Heart left ventricle (tissue), 13 donors: Measurements from ENCODE around the gene C5orf15.
"Not testable (repeated sequence)": the region's sequence is repeated elsewhere in the genome, so short reads cannot be mapped to it uniquely, and the experiment has no call there.

ENCODE experiments used
- CTCF ChIP-seq, 12 donors: fragments of 200-600 bp; sonication (generic) in 4 of 12; IDR thresholded peaks; one replicate each; pipeline versions ENCODE4 v1.5.0 to v1.8.0; 2018 to 2022; ENCODE audit warnings: antibody characterized with exemption in 12 of 12, mild to moderate bottlenecking in 5 of 12
- POLR2A ChIP-seq, 2 donors: fragments of 450-650 bp; IDR thresholded peaks; one replicate each; pipeline ENCODE4 v1.6.1; 2017; ENCODE audit warnings: antibody characterized with exemption in 2 of 2, mild to moderate bottlenecking in 2 of 2, moderate library complexity in 2 of 2
- donor health status: ischemic (EF 13 %, LVEDD 7.1; RV severe dilation, severe dysfunction).
- donor health status: DM: no; HTN: yes; CAD: no.
- donor health status: DM: no; HTN: no; CAD: no.
- donor health status: ischemic (EF 25% LVEDD 6.9; RV normal size, moderate dysfunction).
- donor health status: ischemic (EF 25% LVEDD 5.7; RV mildly dilated, moderate dysfunction).
- donor health status: ischemic (EF 35%, LVEDD 5.7; RV mildly dilated, moderate dysfunction).
- donor health status: nonischemic (EF 11% LVEDD 7.7; RV severe dilation, severe dysfunction).
- donor health status: DM: yes; HTN: yes; CAD: no.
- donor health status: PGD.
- donor health status: ischemic (EF 29% LVEDD 5.4; RV normal size, mild dysfunction).
- donor health status: nonischemic (EF 23%, LVEDD 6.1; RV moderate dilation, normal function).

DNA sequence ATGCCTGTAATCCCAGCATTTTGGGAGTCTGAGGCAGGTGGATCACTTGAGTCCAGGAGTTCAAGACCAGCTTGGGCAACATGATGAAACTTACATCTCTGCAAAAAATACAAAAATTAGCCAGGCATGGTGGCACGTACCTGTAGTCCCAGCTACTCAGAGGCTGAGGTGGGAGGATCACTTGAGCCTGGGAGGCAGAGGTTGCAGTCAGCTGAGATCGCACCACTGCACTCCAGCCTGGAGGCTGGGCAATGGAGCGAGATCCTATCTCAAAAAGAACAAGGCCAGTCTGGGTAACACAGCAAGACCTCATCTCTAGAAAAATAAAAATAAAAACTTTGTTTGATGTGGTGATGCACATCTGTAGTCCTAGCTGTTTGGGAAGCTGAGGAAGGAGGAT is 30.8 kb downstream of the C5orf15 start:
- not testable (repeated sequence) for TF ChIP-seq CTCF, POLR2A (IDR thresholded peaks at IDR 0.05)
